Measurements from ENCODE around the gene SPIN1.

The SPIN1 gene

GRCh38 chr9:88390371-88390990 is 2.2 kb downstream of the SPIN1 start:
- DNase-seq = no peak

- DNase-seq = no peak
Observed at GRCh38 chr9:88391236-88391635, 3.0 kb downstream of the SPIN1 start.

- no peak for DNase-seq
Observed at GRCh38 chr9:88391921-88392320, 3.7 kb downstream of the SPIN1 start.

GRCh38 chr9:88392549-88392948 is 4.3 kb downstream of the SPIN1 start:
- DNase-seq = no peak

GRCh38 chr9:88396836-88397577 is 8.8 kb downstream of the SPIN1 start:
- DNase-seq = no peak

GRCh38 chr9:88398016-88398415 is 9.8 kb downstream of the SPIN1 start:
- no peak for DNase-seq

GRCh38 chr9:88399966-88400365 is 11.7 kb downstream of the SPIN1 start:
- no peak for DNase-seq

- no peak for DNase-seq
Observed at GRCh38 chr9:88403340-88403739, 15.1 kb downstream of the SPIN1 start.

GRCh38 chr9:88406051-88406450 is 17.8 kb downstream of the SPIN1 start:
- DNase-seq = no peak

GRCh38 chr9:88411471-88411870 is 23.2 kb downstream of the SPIN1 start:
- no peak for DNase-seq

GRCh38 chr9:88414298-88414697 is 26.1 kb downstream of the SPIN1 start:
- DNase-seq = no peak

- DNase-seq = no peak
Observed at GRCh38 chr9:88418025-88418424, 29.8 kb downstream of the SPIN1 start.

- no peak for DNase-seq
Observed at GRCh38 chr9:88418715-88419540, 30.7 kb downstream of the SPIN1 start.

- no peak for DNase-seq
Observed at GRCh38 chr9:88420227-88420626, 32.0 kb downstream of the SPIN1 start.

- DNase-seq = no peak
Observed at GRCh38 chr9:88421348-88421747, 33.1 kb downstream of the SPIN1 start.

- no peak for DNase-seq
Observed at GRCh38 chr9:88425538-88425950, 37.3 kb downstream of the SPIN1 start.

- DNase-seq = no peak
Observed at GRCh38 chr9:88426651-88427050, 38.4 kb downstream of the SPIN1 start.

- DNase-seq = no peak
Observed at GRCh38 chr9:88429595-88430430, 41.6 kb downstream of the SPIN1 start.

GRCh38 chr9:88433583-88434255 is 45.5 kb downstream of the SPIN1 start:
- DNase-seq = no peak

GRCh38 chr9:88435336-88435735 is 47.1 kb downstream of the SPIN1 start:
- no peak for DNase-seq

- DNase-seq = no peak
Observed at GRCh38 chr9:88436379-88436778, 48.1 kb downstream of the SPIN1 start.
